Measurements from ENCODE around the gene AHRR. TPM values are rescaled to one million over a fixed set of nuclear protein-coding genes. Genes with fewer than 3 reads are reported as not detected.

The AHRR gene
- total and polyA plus RNA-seq, 9 of the 15 experiments (the other 6 are each of a cell fraction or from before 2014, with no cell fraction given): 0.06 to 1.6 (median 0.75) TPM; not detected in 1

DNA sequence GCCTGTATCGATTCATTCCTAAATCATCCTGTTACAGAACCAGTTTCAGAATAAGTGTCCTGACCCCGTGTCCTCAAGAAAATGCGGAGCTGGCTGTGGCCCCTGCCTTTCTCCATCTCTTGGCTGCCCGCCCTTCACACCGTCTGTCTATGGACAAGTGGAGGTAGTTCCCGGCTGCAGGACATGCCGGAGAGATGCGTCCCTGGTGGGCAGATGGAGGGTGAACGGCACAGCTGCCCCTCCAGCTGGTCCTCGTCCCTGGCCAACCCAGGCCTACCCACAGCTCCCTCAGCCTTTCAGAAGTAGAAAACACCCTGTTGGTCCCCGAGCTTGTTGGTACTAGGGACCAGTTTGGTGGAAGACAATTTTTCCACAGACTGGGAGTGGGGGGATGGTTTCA is 106.7 kb downstream of the AHRR start:
- Histone ChIP-seq H3K4me3 (no peak overlapping the region), H3K4me1 (replicated peaks in 1 of 2; ENCODE audit: control insufficient read depth in 2 of 2, insufficient read depth in 2 of 2, low read length in 2 of 2) (peaks cover 0 to 42% of the 10 kb centered on the region in 2 experiments; a peak in 2 of 5 replicates), H3K27me3 (ENCODE audit: control insufficient read depth in 2 of 2, insufficient read depth in 2 of 2, low read length in 2 of 2) (peaks cover 13 to 67% of the 10 kb centered on the region in 2 experiments; a peak in 4 of 5 replicates), H3K36me3 (ENCODE audit: control insufficient read depth, insufficient read depth, low read length) (no peaks in the 10 kb centered on the region), H3K9ac (ENCODE audit: insufficient read depth in 1 of 2, low read depth in 2 of 2, low read length in 2 of 2) (no peak overlapping the region), H3K9me1 (ENCODE audit: control insufficient read depth, insufficient read depth, low read length) (no peaks in the 10 kb centered on the region), H3K79me2 (ENCODE audit: control insufficient read depth, insufficient read depth, low read length) (no peaks in the 10 kb centered on the region), H2AFZ (ENCODE audit: low read depth, low read length) (no peak overlapping the region), H3K4me2 (ENCODE audit: insufficient read depth, low read length) (no peak overlapping the region), H4K20me1 (replicated peaks; ENCODE audit: control insufficient read depth, insufficient read depth, low read length) (no peaks in the 10 kb centered on the region; the same call in 1 of the 2 replicates), H3K9me3 (replicated peaks; ENCODE audit: control insufficient read depth, insufficient read depth, low read depth, low read length) (no peaks in the 10 kb centered on the region), H3K27ac (ENCODE audit: extremely low read depth, low read depth, low read length) (no peak overlapping the region)
- ChIA-PET POLR2A (interaction anchor here (0.9 to 1.5 kb wide), 4 partner anchors 9 to 17 kb away, joined by 3 to 6 read pairs (median 4); no protein-coding TSS in a partner anchor), CTCF (ENCODE audit: low intra/inter-chr PET ratio) (no interaction called here)
- DNase-seq (ENCODE audit: extremely low read depth in 1 of 4, low spot score in 3 of 4) (no peak), ATAC-seq (no peak), FAIRE-seq (no peak)
- no TSS peak for BruUV-seq (replicated peaks)
- TF ChIP-seq BCOR (IDR thresholded peaks at IDR 0.05): no peak
- WGBS (ENCODE audit: insufficient coverage, low coverage, missing lambda C conversion rate): 19% methylated on average over 11 of the region's 11 CpGs
- in situ Hi-C loops (cut with MboI): no loop called here
- intact Hi-C loops (cut with micrococcal nuclease): no loop called here

DNA sequence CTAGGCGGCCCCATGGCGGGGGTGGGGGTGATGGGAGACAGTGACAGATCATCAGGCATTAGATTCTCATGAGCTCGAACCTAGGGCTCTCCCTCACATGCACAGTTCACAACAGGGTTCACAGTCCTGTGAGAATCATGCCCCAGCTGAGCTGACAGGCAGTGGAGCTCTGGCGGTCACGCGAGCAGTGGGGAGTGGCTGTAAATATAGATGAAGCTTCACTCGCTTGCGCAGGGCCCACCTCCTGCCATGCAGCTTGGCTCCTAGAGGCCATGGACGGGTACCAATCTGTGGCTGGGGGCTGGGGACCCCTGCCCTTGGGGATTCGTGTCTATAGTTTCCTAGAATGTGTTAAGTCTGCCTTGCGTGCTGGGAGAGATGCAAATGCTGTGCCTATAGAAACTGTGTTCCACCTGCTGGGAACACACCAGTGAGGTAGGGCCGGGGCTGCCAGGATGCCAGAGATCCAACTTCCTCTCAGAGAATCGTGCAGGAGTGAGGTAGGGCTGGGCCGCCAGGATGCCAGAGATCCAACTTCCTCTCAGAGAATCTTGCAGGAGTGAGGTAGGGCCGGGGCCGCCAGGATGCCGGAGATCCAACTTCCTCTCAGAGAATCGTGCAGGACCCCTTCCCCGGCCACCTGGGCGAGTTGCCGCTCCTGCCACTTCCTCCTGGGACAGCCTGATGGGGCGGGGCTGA is 107.4 kb downstream of the AHRR start:
- Histone ChIP-seq H4K20me1 (replicated peaks; ENCODE audit: control insufficient read depth, insufficient read depth, low read length) (no peaks in the 10 kb centered on the region; the same call in 1 of the 2 replicates), H3K4me2 (ENCODE audit: insufficient read depth, low read length) (no peak overlapping the region), H3K9me3 (replicated peaks; ENCODE audit: control insufficient read depth, insufficient read depth, low read depth, low read length) (no peaks in the 10 kb centered on the region), H3K9ac (ENCODE audit: insufficient read depth in 1 of 2, low read depth in 2 of 2, low read length in 2 of 2) (no peak overlapping the region), H3K4me1 (replicated peaks in 1 of 2; ENCODE audit: control insufficient read depth in 2 of 2, insufficient read depth in 2 of 2, low read length in 2 of 2) (peaks cover 0 to 45% of the 10 kb centered on the region in 2 experiments; a peak in 2 of 5 replicates), H3K9me1 (ENCODE audit: control insufficient read depth, insufficient read depth, low read length) (no peaks in the 10 kb centered on the region), H3K4me3 (no peak overlapping the region), H3K36me3 (ENCODE audit: control insufficient read depth, insufficient read depth, low read length) (no peaks in the 10 kb centered on the region), H2AFZ (ENCODE audit: low read depth, low read length) (no peak overlapping the region), H3K79me2 (ENCODE audit: control insufficient read depth, insufficient read depth, low read length) (no peaks in the 10 kb centered on the region), H3K27ac (ENCODE audit: extremely low read depth, low read depth, low read length) (no peak overlapping the region), H3K27me3 (ENCODE audit: control insufficient read depth in 2 of 2, insufficient read depth in 2 of 2, low read length in 2 of 2) (peaks cover 19 to 67% of the 10 kb centered on the region in 2 experiments; a peak in 4 of 5 replicates)
- ChIA-PET POLR2A (interaction anchor here (0.9 to 1.5 kb wide), 4 partner anchors 10 to 16 kb away, joined by 3 to 6 read pairs (median 4); no protein-coding TSS in a partner anchor), CTCF (ENCODE audit: low intra/inter-chr PET ratio) (no interaction called here)
- BruUV-seq (replicated peaks): no TSS peak
- FAIRE-seq (no peak), ATAC-seq (no peak), DNase-seq (ENCODE audit: extremely low read depth in 1 of 4, low spot score in 3 of 4) (no peak)
- intact Hi-C loops (cut with micrococcal nuclease) (no loop called here), in situ Hi-C loops (cut with MboI) (no loop called here)
- WGBS (ENCODE audit: insufficient coverage, low coverage, missing lambda C conversion rate): 22% methylated on average over 22 of the region's 22 CpGs
- TF ChIP-seq U2AF1 (optimal IDR thresholded peaks at IDR 0.05; ENCODE audit: low read depth, low read length) (no peak), CEBPG (CRISPR knock-in tag; IDR thresholded peaks at IDR 0.05) (no peak), CEBPG (tag; conservative IDR thresholded peaks at IDR 0.05 in 1 of 2, IDR thresholded peaks at IDR 0.05 in 1 of 2) (no peak), NR1H2 (CRISPR knock-in tag; IDR thresholded peaks at IDR 0.05) (no peak), KAT8 (IDR thresholded peaks at IDR 0.05; ENCODE audit: low read depth) (no peak), MAZ (CRISPR knock-in tag; conservative IDR thresholded peaks at IDR 0.05 in 1 of 2, IDR thresholded peaks at IDR 0.05 in 1 of 2) (no peak), ZFP30 (CRISPR knock-in tag; IDR thresholded peaks at IDR 0.05; ENCODE audit: borderline replicate concordance) (no peak), RBFOX2 (IDR thresholded peaks at IDR 0.05; ENCODE audit: low read depth, low read length) (no peak), FOXK2 (conservative IDR thresholded peaks at IDR 0.05 in 1 of 2, IDR thresholded peaks at IDR 0.05 in 1 of 2; ENCODE audit: low read depth in 2 of 2) (no peak), ETV6 (IDR thresholded peaks at IDR 0.05; ENCODE audit: borderline replicate concordance in 1 of 2, low read depth in 2 of 2, low read length in 1 of 2) (no peak), ETV6 (CRISPR knock-in tag; IDR thresholded peaks at IDR 0.05; ENCODE audit: borderline replicate concordance) (no peak), MTA3 (IDR thresholded peaks at IDR 0.05; ENCODE audit: borderline replicate concordance) (no peak)
- TF ChIP-seq, protein P1, sequence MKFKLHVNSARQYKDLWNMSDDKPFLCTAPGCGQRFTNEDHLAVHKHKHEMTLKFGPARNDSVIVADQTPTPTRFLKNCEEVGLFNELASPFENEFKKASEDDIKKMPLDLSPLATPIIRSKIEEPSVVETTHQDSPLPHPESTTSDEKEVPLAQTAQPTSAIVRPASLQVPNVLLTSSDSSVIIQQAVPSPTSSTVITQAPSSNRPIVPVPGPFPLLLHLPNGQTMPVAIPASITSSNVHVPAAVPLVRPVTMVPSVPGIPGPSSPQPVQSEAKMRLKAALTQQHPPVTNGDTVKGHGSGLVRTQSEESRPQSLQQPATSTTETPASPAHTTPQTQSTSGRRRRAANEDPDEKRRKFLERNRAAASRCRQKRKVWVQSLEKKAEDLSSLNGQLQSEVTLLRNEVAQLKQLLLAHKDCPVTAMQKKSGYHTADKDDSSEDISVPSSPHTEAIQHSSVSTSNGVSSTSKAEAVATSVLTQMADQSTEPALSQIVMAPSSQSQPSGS (CRISPR knock-in tag; IDR thresholded peaks at IDR 0.05): no peak
